Measurements from ENCODE around the gene MPP1.

The MPP1 gene

GRCh38 chrX:154730253-154730891 lies 74.9 kb downstream of the MPP1 start:
- no peak for DNase-seq

DNA sequence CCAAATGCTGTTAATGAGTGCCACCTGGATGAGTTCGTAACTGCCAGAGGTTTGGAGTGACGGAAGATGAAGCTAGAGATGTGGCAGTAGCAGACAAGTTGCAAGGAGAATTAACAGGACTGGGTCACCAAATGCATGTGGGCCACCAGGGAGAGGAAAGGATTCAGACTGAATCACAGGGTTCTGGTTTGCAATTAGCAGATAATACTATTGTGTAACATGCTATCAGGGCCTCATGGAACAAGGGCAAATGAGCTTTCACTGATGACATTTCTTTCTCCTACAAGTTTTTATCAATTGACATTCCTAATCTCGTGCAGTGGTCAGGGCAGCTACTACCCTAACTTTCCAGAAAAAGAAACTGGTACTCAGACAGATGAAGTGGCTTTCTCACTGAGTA lies 75.8 kb downstream of the MPP1 start:
- DNase-seq = no peak

Data from cortex of kidney (tissue), 1 donor.